Astrocyte of the cerebellum (primary cell): ENCODE measurements around the gene EDIL3.

ENCODE experiments used
- DNase-seq: peaks from one replicate; pipeline ENCODE4 v3.0.0-alpha.2; 2011; ENCODE audit warnings: low read depth
- H3K4me3 ChIP-seq: 2 replicates; pipeline ENCODE4 v1.5.1; 2011; ENCODE audit warnings: mild to moderate bottlenecking, low read depth, low read length, moderate library complexity
- CTCF ChIP-seq: IDR thresholded peaks from 2 replicates; pipeline ENCODE4 v1.5.1; 2012; ENCODE audit warnings: low read length, low read depth, moderate library complexity, mild to moderate bottlenecking; ENCODE audit errors: missing control alignments
- in situ Hi-C: cut with HindIII; loops from 2 replicates; pipeline ENCODE4 v1.10.0; 2017; ENCODE audit warnings: low sequenced_read_pairs

Gene EDIL3

DNA sequence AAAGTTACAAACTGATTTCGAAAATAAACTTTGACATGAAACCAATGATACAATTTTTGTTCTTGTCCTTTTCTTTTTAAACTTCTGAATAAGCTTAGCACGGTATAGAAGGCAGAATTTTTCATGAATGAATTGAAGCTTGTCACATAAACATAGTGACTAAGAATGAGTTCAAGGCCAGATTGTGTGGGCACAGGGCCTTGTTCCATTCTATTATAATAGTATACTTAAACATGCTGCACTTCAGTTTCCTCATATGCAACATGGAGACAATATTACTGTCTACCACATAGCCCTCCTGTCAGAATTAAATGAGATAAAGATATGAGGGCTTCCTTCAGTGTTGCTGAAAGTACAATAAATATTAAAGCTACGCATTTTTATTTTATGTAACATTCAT lies 459.8 kb downstream of the EDIL3 start:
- in situ Hi-C loops, result no loop called here

GRCh38 chr5:83924171-83924570 lies 460.5 kb downstream of the EDIL3 start:
- peak; percentile 69 for DNase-seq
- no peak overlapping the region for H3K4me3 ChIP-seq
- in situ Hi-C loops, result no loop called here
- TF ChIP-seq CTCF, result no peak

More for the DNA sequence above, 459.8 kb downstream of the EDIL3 start:
- no peak for DNase-seq
- no peak for TF ChIP-seq CTCF
- no peak overlapping the region for H3K4me3 ChIP-seq

DNA sequence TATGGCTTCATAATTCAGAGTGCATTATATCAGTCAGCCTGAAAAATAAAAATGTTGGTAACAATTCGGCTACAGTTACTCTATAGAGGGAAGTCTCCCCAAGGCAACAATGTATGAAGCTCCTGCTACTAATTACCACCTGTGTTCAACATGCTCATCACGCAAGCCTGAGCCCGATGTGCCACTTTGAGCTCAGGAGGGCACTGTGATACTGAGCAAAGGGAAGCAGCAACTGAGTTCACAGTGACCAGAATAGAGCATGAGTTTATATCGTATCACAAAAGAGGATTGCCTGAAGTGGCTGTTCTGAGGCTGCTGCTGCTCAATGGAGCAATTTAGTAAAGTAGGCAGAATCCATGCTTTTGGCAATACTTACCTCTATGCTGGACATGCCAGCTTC lies 462.0 kb downstream of the EDIL3 start:
- TF ChIP-seq CTCF, result no peak
- no peak for DNase-seq
- H3K4me3 ChIP-seq, result no peak overlapping the region
- in situ Hi-C loops, result no loop called here

DNA sequence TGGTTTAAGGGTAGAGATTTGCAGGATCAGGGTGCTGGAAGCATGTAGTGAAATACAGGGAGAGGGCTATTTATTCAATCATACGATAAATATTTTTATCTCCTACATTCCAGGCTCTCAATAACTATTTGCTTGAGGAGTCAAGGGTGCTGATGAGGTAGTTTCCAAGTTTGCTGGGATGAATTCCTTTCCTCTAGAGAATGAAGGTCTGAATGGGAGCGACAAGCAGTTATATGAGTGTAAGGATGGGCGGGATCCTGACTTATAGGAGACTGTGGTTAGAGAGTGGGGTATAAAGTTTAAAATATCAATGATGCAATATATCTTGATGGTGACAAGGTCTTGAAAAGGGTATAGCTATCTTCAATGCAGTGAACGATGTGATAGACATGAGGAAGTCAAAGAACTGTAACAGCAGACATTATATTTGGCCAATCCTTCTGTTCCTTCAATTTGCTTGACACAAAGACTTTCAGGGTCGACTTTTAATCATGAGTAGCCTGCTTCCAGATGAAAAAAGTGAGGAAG lies 462.9 kb downstream of the EDIL3 start:
- H3K4me3 ChIP-seq, result no peak overlapping the region
- DNase-seq, result no peak
- in situ Hi-C loops, result no loop called here
- no peak for TF ChIP-seq CTCF

DNA sequence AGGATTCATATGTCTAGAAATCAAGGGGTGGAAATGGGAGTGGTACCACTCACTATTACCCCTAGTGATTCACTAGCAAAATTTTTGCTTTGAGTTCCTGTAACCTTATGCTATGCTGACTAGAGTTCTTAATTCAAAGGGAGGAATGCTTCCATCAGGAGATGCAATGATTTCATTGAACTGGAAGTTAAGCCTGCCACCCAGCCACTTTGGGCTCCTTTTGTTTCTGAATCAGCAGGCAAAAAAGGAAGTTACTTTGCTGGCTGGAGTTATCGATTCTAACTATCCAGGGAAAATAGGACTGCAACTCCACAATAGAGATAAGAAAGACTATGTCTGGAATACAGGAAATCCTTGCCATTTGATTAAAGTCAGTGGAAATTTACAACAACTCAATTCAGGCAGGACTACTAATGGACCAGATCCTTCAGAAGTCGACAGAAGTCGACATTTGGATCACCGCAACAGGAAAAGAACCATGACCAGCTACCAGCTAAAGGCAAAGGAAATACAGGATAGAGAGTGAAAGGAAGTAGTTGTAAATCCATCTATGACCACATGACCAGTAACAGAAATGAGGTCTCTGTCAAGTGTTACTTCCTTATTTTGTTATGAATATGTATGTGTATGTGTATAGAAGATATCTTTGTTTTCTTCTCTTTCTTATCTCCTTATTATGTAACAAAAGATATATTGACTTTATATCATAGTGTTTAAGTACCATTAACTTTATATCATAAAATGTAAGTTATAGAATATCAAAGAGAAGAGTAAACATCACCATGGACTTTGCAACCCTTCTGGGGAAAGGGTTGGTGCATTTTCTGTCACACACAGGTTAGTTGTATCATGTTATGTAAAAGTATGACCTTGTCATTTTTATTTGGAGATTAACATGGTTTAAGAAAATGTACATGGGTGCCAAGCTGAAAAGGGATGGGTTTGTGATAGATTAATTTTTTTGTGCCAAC lies 465.3 kb downstream of the EDIL3 start:
- DNase-seq, result no peak
- H3K4me3 ChIP-seq, result no peak overlapping the region
- TF ChIP-seq CTCF, result no peak
- in situ Hi-C loops, result no loop called here

- DNase-seq, result no peak
- H3K4me3 ChIP-seq, result no peak overlapping the region
- TF ChIP-seq CTCF, result no peak
- in situ Hi-C loops, result no loop called here
Observed at GRCh38 chr5:83917261-83917908, 467.3 kb downstream of the EDIL3 start.
